HCT116 (cell line): ENCODE measurements around the gene WDFY2. TPM values are rescaled to one million over a fixed set of nuclear protein-coding genes. Genes with fewer than 3 reads are reported as not detected.

Experiments
- ATAC-seq: fragments of 200-7000 bp; cut with Tn5 transposase; 2 replicates; pipeline ENCODE4 v1.9.1; 2020; ENCODE audit warnings: mild to moderate bottlenecking, moderate library complexity
- BruUV-seq: library from RNA; stranded (reverse); fragments of 400-500 nt; replicated peaks from 2 replicates; lab custom pipeline; 2021; lab: Mats Ljungman, UMichigan
- CTCF ChIA-PET: fragments of 300-600 bp; sonication (Branson Sonifier 250); formaldehyde crosslinking; loops from one replicate; lab custom pipeline; 2021; ENCODE audit warnings: antibody characterized with exemption; lab: Charles Lee
- POLR2A ChIA-PET: fragments of 300-600, 350-600 bp; sonication (Branson Sonifier 250); formaldehyde crosslinking; loops from one replicate; lab custom pipeline; 2021; ENCODE audit warnings: antibody characterized with exemption; lab: Charles Lee
- RAD21 ChIA-PET, 2 experiments: fragments of 300-600 bp; sonication (Branson Sonifier 250); formaldehyde crosslinking; loops; one replicate each; lab custom pipeline; 2023; ENCODE audit warnings: low total read pairs in 2 of 2; ENCODE audit not compliant: uncharacterized antibody in 2 of 2, unreplicated experiment in 2 of 2, low non-redundant PET in 1 of 2; lab: Charles Lee
- DNase-seq: peaks from one replicate; pipeline ENCODE4 v3.0.0-alpha.2; 2010; ENCODE audit warnings: low read depth, low spot score
- H2AFZ ChIP-seq: fragments of 200-600 bp; shearing (Covaris generic), sonication (generic); 2 replicates; pipeline ENCODE4 v1.6.1; 2017; ENCODE audit warnings: low read depth, mixed run types, mixed read lengths, antibody characterized with exemption, low read length; ENCODE audit not compliant: poor library complexity, severe bottlenecking
- H3K27ac ChIP-seq: 2 replicates; pipeline ENCODE4 v1.5.1; 2012; ENCODE audit warnings: low read depth, low read length
- H3K27me3 ChIP-seq: fragments of 200-600 bp; sonication (generic); 2 replicates; pipeline ENCODE4 v1.6.1; 2016; ENCODE audit warnings: mixed run types, low read length, mixed read lengths; ENCODE audit not compliant: insufficient read depth
- H3K36me3 ChIP-seq, 2 experiments: fragments of 200-500 bp in 1 of 2; fragments of 200-600 bp in 1 of 2; sonication (Bioruptor generic) in 1 of 2; sonication (generic) in 1 of 2; 2 replicates each; pipeline versions ENCODE4 v1.5.1 to v1.6.1; 2014 to 2016; ENCODE audit warnings: low read length in 2 of 2, inconsistent platforms in 1 of 2, mixed read lengths in 1 of 2, mixed run types in 1 of 2; ENCODE audit not compliant: insufficient read depth in 2 of 2, control insufficient read depth in 1 of 2
- H3K4me1 ChIP-seq, 2 experiments: fragments of 200-600 bp in 1 of 2; sonication (generic) in 1 of 2; 2 replicates each; pipeline versions ENCODE4 v1.5.1 to v1.6.1; 2012 to 2017; ENCODE audit warnings: low read length in 2 of 2, inconsistent platforms in 1 of 2, mild to moderate bottlenecking in 1 of 2, mixed read lengths in 1 of 2, mixed run types in 1 of 2, moderate library complexity in 1 of 2; ENCODE audit not compliant: insufficient read depth in 2 of 2, control insufficient read depth in 1 of 2
- H3K4me2 ChIP-seq: fragments of 200-600 bp; sonication (generic); 2 replicates; pipeline ENCODE4 v1.6.1; 2017; ENCODE audit warnings: mixed run types, low read length, mixed read lengths
- H3K4me3 ChIP-seq, 2 experiments: fragments of 200-600 bp in 1 of 2; sonication (generic) in 1 of 2; replicated peaks in 1 of 2; 2 replicates each; pipeline ENCODE4 v1.5.1; 2011 to 2016; ENCODE audit warnings: low read length in 2 of 2, control low read depth in 1 of 2, low read depth in 1 of 2, mild to moderate bottlenecking in 1 of 2, mixed read lengths in 1 of 2, mixed run types in 1 of 2
- H3K79me2 ChIP-seq: fragments of 200-600 bp; sonication (generic); 2 replicates; pipeline ENCODE4 v1.6.1; 2017; ENCODE audit warnings: mild to moderate bottlenecking, mixed run types, low read length, moderate library complexity, mixed read lengths; ENCODE audit not compliant: insufficient read depth
- H3K9ac ChIP-seq: fragments of 200-600 bp; sonication (generic); 2 replicates; pipeline ENCODE4 v1.6.1; 2016; ENCODE audit warnings: low read length, mixed read lengths
- H3K9me2 ChIP-seq: fragments of 200-600 bp; sonication (generic), shearing (Covaris generic); 2 replicates; pipeline ENCODE4 v1.6.1; 2017; ENCODE audit warnings: mixed run types, mild to moderate bottlenecking, moderate library complexity; ENCODE audit not compliant: insufficient read depth
- H3K9me3 ChIP-seq, 2 experiments: fragments of 200-500 bp in 1 of 2; fragments of 200-600 bp in 1 of 2; sonication (Bioruptor generic) in 1 of 2; sonication (generic) in 1 of 2; 2 replicates each; pipeline ENCODE4 v1.6.1; 2014 to 2017; ENCODE audit warnings: low read length in 2 of 2, mixed read lengths in 2 of 2, inconsistent platforms in 1 of 2, low read depth in 1 of 2, mild to moderate bottlenecking in 1 of 2, mixed run types in 1 of 2, moderate library complexity in 1 of 2; ENCODE audit not compliant: control insufficient read depth in 1 of 2, insufficient read depth in 1 of 2
- H4K20me1 ChIP-seq: fragments of 200-600 bp; sonication (generic), shearing (Covaris generic); 2 replicates; pipeline ENCODE4 v1.6.1; 2017; ENCODE audit warnings: mixed run types, mild to moderate bottlenecking, moderate library complexity; ENCODE audit not compliant: insufficient read depth
- CEBPB ChIP-seq: IDR thresholded peaks from 2 replicates; pipeline ENCODE4 v1.6.1; 2012; ENCODE audit warnings: low read depth
- EGR1 ChIP-seq: IDR thresholded peaks from 2 replicates; pipeline ENCODE4 v1.6.1; 2012; ENCODE audit warnings: low read depth
- ELF1 ChIP-seq: IDR thresholded peaks from 2 replicates; pipeline ENCODE4 v1.6.1; 2012; ENCODE audit warnings: low read depth, borderline replicate concordance
- EZH2phosphoT487 ChIP-seq: fragments of 200-600 bp; IDR thresholded peaks from 2 replicates; pipeline ENCODE4 v1.6.1; 2018; ENCODE audit warnings: antibody characterized with exemption, borderline replicate concordance
- JUND ChIP-seq: IDR thresholded peaks from 2 replicates; pipeline ENCODE4 v1.6.1; 2012
- RAD21 ChIP-seq: IDR thresholded peaks from 2 replicates; pipeline ENCODE4 v1.6.1; 2012; ENCODE audit warnings: low read depth, mild to moderate bottlenecking
- SIN3A ChIP-seq: IDR thresholded peaks from 2 replicates; pipeline ENCODE4 v1.6.1; 2012; ENCODE audit warnings: low read depth
- TCF7L2 ChIP-seq: IDR thresholded peaks from 2 replicates; pipeline ENCODE4 v1.7.0; 2011; ENCODE audit warnings: borderline replicate concordance, inconsistent platforms; ENCODE audit not compliant: insufficient read depth, insufficient read length; ENCODE audit errors: extremely low read depth
- YY1 ChIP-seq: IDR thresholded peaks from 2 replicates; pipeline ENCODE4 v1.6.1; 2011; ENCODE audit warnings: low read length, low read depth, moderate library complexity, mild to moderate bottlenecking; ENCODE audit not compliant: insufficient replicate concordance; ENCODE audit errors: extremely low read depth
- intact Hi-C: fragments of 100-400 bp; cut with micrococcal nuclease; formaldehyde crosslinking; loops from 2 replicates; pipeline ENCODE4 v1.10.0; 2022
- total RNA-seq: library from RNA; stranded (reverse); gene quantifications from one replicate; pipeline ENCODE4 v1.2.1, GENCODE V29; 2021; ENCODE audit not compliant: unreplicated experiment
- TF ChIP-seq, protein P1 (sequence below): IDR thresholded peaks from 2 replicates; pipeline ENCODE4 v1.6.1; 2012
- TF ChIP-seq, protein P2 (sequence below): IDR thresholded peaks from 2 replicates; pipeline ENCODE4 v1.6.1; 2012; ENCODE audit warnings: low read depth
- TF ChIP-seq, protein P3 (sequence below): IDR thresholded peaks from 2 replicates; pipeline ENCODE4 v1.6.1; 2012
- TF ChIP-seq, protein P4 (sequence below): IDR thresholded peaks from 2 replicates; pipeline ENCODE4 v1.6.1; 2011; ENCODE audit warnings: mild to moderate bottlenecking, low read length, moderate library complexity; ENCODE audit not compliant: insufficient replicate concordance; ENCODE audit errors: extremely low read depth

WDFY2 gene
- total RNA-seq, 1 experiment from 2014 or later: 6.1 TPM

DNA sequence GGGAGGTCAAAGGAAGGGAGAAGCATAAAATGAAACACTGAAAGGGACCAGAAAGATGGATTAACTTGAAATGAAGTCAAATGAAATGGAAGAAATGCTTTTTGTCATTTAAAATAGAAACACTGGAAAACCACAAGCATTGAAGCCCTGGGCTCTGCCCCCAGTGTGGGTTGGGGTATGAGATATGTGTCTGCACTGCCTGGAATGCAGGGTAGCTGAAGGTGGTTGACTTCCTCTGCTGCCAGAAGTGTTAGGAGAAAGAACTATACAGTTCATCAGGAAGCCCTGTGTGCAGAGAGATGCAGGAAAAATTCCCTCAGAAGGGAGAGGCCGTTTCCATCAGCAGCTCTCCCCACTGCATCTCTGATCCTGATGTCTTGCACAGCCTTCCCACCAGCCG lies 150.5 kb downstream of the WDFY2 start:
- no peak overlapping the region for H3K4me3 ChIP-seq
- H3K27ac ChIP-seq: no peak overlapping the region
- no peak for TF ChIP-seq YY1
- no peak for TF ChIP-seq EZH2phosphoT487
- no peak for TF ChIP-seq TCF7L2
- TF ChIP-seq JUND: no peak
- TF ChIP-seq, protein P1, sequence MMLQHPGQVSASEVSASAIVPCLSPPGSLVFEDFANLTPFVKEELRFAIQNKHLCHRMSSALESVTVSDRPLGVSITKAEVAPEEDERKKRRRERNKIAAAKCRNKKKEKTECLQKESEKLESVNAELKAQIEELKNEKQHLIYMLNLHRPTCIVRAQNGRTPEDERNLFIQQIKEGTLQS: no peak
- no peak for TF ChIP-seq EGR1
- TF ChIP-seq, protein P2, sequence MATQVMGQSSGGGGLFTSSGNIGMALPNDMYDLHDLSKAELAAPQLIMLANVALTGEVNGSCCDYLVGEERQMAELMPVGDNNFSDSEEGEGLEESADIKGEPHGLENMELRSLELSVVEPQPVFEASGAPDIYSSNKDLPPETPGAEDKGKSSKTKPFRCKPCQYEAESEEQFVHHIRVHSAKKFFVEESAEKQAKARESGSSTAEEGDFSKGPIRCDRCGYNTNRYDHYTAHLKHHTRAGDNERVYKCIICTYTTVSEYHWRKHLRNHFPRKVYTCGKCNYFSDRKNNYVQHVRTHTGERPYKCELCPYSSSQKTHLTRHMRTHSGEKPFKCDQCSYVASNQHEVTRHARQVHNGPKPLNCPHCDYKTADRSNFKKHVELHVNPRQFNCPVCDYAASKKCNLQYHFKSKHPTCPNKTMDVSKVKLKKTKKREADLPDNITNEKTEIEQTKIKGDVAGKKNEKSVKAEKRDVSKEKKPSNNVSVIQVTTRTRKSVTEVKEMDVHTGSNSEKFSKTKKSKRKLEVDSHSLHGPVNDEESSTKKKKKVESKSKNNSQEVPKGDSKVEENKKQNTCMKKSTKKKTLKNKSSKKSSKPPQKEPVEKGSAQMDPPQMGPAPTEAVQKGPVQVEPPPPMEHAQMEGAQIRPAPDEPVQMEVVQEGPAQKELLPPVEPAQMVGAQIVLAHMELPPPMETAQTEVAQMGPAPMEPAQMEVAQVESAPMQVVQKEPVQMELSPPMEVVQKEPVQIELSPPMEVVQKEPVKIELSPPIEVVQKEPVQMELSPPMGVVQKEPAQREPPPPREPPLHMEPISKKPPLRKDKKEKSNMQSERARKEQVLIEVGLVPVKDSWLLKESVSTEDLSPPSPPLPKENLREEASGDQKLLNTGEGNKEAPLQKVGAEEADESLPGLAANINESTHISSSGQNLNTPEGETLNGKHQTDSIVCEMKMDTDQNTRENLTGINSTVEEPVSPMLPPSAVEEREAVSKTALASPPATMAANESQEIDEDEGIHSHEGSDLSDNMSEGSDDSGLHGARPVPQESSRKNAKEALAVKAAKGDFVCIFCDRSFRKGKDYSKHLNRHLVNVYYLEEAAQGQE: no peak
- TF ChIP-seq RAD21: no peak
- TF ChIP-seq SIN3A: no peak
- TF ChIP-seq ELF1: no peak
- no peak for TF ChIP-seq CEBPB
- TF ChIP-seq, protein P3, sequence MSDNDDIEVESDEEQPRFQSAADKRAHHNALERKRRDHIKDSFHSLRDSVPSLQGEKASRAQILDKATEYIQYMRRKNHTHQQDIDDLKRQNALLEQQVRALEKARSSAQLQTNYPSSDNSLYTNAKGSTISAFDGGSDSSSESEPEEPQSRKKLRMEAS: no peak
- TF ChIP-seq, protein P4, sequence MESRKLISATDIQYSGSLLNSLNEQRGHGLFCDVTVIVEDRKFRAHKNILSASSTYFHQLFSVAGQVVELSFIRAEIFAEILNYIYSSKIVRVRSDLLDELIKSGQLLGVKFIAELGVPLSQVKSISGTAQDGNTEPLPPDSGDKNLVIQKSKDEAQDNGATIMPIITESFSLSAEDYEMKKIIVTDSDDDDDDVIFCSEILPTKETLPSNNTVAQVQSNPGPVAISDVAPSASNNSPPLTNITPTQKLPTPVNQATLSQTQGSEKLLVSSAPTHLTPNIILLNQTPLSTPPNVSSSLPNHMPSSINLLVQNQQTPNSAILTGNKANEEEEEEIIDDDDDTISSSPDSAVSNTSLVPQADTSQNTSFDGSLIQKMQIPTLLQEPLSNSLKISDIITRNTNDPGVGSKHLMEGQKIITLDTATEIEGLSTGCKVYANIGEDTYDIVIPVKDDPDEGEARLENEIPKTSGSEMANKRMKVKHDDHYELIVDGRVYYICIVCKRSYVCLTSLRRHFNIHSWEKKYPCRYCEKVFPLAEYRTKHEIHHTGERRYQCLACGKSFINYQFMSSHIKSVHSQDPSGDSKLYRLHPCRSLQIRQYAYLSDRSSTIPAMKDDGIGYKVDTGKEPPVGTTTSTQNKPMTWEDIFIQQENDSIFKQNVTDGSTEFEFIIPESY: no peak
- H3K27me3 ChIP-seq: no peaks in the 10 kb centered on the region
- H3K36me3 ChIP-seq: no peaks in the 10 kb centered on the region
- H3K9ac ChIP-seq: no peak overlapping the region
- DNase-seq: no peak
- ChIA-PET RAD21 (no interaction called here), CTCF (no interaction called here), POLR2A (no interaction called here)
- 0 out of 4 replicates have a peak, but pooled peaks cover 0 to 3% of the 10 kb centered on the region in 2 experiments for H3K4me1 ChIP-seq
- no peaks in the 10 kb centered on the region for H3K9me2 ChIP-seq
- no peak overlapping the region for H3K4me2 ChIP-seq
- no peaks in the 10 kb centered on the region for H3K9me3 ChIP-seq
- no peak for ATAC-seq
- no peak overlapping the region for H2AFZ ChIP-seq
- no TSS peak for BruUV-seq
- H4K20me1 ChIP-seq: no peaks in the 10 kb centered on the region
- intact Hi-C loops: no loop called here
- no peaks in the 10 kb centered on the region for H3K79me2 ChIP-seq
